CD4-positive, alpha-beta T cell treated with Interleukin-10 for 1 hour (primary cell): ENCODE results near the gene HIVEP1.
A peak's percentile ranks its signal among the peaks of the same experiment; 100 is the strongest.
"Not testable (repeated sequence)": the region's sequence is repeated elsewhere in the genome, so short reads cannot be mapped to it uniquely, and the experiment has no call there.

Experiments
- DNase-seq: peaks from one replicate; pipeline ENCODE4 v3.0.0-alpha.2; 2020

The HIVEP1 gene

DNA sequence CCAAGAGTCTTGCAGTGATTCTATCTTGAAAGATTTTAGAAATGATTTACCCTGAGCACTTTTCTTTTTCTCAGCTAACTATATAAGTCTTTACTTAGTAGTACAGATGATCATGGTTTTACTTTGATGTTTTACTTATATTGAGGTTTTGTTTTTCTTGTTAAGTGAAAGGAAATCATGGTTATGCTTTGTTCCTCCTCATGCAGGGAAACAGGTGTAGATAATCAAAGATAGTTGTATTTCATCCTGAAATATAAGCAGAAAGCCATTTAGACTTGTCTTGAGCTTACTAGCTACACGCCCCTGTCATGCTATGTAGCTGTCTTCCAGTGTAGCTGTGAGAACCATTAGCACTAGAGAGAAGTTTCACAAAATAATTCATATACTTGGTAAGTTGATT is 113.9 kb downstream of the HIVEP1 start:
- no peak for DNase-seq

DNA sequence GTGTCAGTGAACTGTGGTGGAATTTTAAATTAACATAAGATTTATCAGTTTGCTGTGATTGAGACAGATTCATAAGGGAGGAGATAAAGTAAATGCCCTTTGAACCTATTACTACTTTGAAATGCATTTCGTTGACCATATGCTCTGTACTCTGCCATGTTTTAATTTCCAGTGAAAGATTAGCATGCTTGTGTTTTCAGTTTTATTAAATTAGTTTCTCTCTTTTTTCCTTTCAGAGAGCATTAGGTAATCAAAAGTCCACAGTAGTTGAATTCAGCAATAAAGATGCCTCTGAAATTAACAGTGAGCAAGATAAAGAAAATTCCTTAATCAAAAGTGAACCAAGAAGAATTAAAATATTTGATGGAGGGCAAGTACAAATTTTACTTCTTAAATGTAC is 117.4 kb downstream of the HIVEP1 start:
- DNase-seq, result no peak

DNA sequence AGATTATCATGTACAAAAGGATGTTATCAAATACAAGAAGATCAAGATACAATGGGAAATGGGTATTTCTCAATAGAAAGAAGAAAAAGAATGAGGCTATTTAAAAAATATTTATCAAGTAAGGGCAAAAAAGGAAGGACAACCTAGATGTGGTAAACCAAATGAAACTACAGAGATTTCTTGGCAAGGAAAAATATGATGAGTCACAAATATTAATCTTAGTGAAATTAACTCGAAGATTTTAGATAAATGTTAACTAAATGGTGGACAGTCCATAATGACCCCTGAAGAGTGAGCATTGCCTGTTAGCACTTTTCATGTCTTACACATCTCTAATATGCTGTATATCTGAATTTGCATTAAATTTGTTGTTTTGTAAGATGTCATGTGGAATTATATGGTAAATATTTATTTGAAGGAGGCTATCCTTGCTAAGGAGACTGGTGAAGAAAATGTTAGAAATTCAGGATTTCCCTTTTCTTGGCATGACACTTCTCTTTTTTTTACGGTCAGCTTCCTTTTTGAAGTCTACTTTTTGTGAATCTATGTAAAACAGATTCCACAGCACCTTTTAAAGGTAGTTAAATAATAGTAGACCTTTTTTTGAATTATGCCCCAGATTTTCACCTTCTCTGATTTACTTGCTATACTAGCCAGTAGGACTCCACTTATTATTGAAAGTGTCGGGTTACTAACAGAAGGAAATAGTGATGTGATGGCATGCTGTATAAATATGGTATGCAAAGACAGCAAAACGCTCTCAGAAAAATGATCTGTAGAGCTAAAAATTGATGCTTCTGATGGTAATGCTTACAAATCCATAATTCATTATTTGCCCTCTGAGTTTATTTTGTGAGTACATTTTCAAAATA is 120.5 kb downstream of the HIVEP1 start:
- DNase-seq, result no peak

DNA sequence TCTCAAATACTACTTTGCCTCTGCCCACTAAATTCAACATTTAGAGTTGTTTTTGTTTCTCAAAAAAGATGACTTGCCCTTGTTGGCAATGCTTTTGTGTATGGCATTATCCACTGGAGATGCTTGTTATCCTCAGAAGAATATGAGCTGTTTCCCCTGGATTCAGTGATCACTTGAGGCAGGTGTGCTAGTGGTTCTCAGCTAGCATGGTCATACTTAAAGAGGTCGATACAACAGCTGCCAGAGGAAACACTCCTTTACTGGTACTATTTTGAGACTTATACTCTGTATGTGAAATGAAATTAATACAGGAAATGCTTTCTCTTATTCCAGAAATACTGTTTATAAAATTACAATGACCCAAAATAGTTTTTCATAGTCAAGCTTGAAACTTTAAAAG is 122.5 kb downstream of the HIVEP1 start:
- DNase-seq, result no peak

DNA sequence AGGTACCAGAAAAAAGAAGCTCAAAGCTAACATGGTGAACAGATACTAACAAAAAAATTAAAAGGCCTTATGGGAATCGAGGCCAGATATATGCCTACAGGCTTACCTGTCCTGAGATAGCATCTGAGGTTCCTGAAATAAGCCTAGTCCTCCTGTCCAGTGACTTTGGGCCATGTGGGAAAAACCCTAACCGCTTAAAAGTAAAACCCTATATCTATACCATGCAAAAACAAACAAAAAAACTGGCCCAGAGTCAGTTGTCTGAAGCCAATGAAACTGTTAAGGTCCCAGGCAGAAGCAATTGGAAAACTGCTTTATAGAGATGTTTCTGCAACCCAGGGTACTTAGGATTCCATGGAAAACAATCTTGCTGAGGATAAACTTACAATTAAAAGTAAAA is 122.9 kb downstream of the HIVEP1 start:
- DNase-seq, result no peak

DNA sequence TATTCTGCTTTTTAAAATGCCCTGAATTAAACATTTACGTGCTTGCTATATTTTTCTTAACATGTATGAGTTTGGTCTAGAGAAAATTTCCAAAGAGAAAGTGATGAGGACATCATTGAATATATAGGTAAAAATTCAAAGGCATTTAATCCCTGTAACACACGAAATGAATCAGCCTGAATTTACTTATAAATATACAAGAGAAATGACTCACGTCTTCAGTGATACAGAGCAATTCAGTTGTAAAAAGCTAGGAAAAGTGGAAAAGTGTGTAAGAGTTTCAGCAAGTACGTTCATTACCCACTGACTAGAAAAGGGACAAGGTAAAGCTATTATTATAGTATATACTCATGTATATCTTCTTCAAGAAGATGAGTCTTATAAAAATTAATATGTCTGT is 124.8 kb downstream of the HIVEP1 start:
- no peak for DNase-seq

DNA sequence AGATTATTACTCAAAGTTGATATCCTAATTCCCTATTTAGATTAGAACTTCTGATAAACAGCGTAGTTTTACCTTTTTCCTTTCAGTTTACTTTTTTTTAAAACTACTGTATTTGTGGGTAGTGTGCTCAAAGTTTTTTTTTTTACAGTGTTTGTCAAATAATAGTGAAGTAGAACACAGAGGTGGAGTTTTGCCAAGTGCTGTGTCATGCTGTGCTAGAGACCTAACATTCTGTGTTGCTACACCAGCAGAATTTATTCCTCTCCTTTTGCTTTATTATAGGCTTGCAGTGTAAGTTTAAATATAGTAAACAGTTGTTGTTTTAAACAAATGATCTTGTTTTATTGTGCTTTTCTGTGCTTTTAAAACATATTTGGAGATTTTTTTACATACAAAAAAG is 125.4 kb downstream of the HIVEP1 start:
- DNase-seq, result no peak

DNA sequence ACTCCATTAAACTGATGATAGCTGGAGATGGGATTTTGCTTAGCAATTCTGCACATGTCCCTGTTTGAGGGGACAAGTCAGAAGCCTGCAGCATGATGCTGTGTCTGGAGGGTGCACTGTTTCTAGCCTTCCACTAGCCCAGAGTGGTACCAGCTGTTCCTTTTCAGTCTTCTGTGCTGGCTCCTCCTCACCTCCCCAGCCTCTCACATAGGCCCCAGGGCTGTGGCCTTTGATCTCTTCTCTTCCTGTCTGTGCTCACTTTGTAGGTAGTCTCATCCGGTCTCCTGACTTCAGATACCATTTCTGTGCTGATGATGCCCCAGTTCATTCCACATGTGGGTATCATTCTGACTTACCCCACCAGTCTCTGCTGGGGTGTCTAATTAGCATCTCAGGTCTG is 126.3 kb downstream of the HIVEP1 start:
- DNase-seq, result peak; percentile 56

DNA sequence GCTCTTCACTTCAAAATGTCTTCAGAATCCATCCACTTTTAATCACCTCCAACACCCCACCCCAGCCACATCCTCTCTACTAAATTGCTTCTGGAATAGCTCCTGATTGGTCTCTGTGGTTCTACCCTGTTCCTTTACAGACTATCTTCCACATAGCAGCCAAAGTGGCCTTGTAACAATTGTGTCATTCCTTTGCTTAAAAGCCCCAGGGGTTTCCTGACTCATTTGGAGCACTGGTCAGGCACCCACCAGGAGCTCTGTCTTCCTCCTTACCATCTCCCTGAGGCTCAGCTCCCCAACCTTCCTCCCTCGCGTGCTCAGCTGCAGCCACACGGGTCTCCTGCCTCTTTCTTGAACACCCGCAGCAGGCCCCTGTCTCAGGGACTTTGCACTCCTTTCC is 126.8 kb downstream of the HIVEP1 start:
- no peak for DNase-seq

DNA sequence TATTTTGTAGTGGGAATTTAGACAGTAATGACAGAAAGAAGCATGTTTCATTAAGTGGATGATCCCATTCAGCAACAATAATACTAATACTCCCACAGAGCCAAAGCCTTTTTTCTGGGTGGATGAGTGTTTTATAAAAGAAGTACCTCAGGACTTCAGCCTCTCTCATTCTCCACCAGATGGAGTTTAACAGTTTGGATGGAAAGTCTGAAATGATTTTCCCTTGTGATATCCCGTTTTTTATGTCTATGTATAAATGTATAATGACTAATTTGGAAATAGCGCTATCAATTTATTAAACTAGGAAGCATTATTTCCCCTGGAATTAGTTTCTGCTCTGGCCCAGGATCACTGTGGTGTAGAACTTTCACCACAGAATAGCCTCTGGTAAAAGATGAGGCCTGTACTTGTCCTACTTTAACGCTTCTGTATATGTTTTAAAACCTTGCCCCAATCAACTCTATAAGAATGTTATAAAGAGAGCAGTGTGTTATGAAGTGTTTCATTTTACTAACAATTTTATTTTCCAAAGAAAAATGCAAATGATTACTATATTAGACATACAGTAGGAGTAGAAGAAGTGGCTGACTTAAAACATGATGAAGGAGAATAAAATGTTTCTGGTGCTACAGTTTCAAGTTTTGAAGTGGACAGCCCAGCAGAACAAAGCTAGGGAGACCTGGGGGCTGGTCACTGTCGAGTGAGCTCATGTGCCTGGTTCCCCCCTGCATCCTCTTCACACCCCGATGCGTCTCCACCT is 135.6 kb downstream of the HIVEP1 start:
- DNase-seq, result no peak

DNA sequence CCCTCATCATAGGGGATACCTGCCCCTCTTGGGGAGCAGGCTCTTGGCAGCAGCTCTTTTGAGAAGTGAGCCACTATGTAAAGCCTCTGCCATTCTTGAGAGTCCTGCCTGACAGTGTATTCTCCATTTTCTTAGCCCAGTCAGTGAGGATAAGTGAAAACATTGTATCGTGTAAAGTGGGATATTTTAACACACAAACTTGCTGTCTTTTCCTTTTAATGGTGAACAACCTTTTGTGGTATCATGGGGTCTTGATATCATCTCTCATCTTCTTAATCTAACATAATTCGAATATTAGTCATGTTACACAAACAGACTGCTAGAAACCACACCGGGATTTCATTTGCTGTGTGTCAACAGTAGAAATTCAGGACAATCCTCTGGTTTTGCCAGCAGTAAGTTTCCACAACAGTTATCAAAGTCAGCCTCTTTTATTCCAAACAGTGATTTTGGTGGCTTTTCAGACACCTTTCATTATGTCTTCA is 136.2 kb downstream of the HIVEP1 start:
- no peak for DNase-seq

DNA sequence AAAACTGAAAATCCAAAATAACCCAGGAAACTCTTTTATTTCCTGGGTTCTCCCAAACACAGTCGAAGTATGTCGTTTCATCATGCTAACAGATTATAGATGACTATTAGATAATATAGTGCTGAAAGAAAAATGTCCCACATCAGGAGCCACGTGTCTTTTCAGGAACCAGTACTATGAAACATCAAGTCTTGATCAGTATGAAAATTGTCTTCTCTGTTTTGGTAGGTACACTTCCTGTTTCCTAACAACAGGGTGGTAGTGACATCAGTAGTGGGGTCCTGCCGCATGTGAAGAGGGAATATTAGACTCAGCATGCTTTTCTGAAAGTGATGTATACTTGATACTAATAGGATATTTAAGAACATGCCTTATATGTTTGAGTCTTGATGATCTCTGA is 136.7 kb downstream of the HIVEP1 start:
- no peak for DNase-seq

DNA sequence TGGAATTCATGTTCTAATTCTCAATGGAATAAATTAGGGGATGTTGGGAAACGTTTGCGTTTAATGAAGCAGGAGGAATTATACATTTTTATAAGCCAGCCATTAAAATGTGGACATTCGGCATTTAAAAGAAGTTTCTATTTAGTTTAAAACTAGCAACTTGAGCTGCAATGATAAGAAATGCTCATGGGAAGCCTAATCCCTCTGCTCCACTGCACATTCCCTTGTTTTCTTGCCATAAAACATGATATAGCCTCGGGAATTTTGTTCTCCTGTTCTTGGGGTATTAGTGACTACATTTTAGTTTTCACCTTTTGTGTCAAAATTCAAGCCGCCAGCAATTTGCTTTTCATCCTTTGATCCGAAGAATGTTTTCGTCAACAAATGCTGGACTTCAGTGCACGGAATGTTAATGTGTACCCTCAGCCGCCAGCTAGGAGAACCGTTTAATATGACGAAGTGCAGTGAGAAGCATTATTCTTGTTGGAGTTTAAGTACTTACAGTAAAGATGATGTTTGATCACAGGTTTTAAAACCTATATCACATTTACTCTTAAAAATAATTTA is 137.9 kb downstream of the HIVEP1 start:
- DNase-seq, result no peak

DNA sequence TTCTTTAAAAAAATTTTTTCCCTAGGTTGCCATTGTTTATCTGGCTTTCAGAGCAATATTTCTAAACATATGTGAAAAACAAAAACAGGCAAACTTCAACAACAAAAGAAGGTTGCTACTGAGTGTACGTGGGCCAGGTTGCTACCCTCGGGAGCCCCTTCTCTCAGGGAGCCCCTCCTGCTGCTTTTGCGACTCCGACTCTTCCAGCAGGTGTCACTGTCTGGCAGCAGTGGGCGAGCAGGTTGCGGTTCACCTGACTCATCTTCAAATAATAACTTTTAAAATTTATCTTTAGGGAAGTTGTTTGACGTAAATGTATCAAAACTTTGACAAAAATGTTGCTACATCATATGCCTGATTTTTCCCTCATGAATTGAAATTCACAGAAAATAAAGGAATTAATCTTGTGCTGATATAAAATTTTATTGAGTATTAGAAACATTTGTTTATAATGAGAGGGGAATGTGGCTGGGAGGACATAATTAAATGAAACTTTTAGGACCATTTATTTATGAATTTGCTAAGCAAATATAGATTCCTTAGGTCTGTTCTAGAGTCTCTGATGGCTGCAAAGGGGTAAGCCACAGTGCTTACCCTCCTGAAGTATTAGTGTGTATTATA is 138.8 kb downstream of the HIVEP1 start:
- DNase-seq, result peak; percentile 49

DNA sequence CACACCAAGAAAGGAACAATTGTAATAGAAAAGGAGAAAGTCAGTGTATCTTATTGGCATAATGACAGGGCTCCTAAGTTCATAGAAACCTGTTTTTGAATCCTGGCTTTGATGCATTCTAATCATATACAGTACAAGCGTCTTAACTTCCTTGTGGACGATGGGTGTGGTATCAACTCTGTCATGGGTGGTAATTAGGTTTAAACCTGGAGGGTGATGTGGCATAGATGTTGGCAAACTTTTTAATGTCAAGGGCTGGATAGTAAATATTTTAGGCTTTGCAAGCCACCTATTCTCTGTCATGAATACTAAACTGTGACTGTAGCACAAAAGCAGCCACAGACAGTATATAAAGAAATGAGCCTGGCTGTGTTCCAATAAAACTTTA is 139.3 kb downstream of the HIVEP1 start:
- no peak for DNase-seq

DNA sequence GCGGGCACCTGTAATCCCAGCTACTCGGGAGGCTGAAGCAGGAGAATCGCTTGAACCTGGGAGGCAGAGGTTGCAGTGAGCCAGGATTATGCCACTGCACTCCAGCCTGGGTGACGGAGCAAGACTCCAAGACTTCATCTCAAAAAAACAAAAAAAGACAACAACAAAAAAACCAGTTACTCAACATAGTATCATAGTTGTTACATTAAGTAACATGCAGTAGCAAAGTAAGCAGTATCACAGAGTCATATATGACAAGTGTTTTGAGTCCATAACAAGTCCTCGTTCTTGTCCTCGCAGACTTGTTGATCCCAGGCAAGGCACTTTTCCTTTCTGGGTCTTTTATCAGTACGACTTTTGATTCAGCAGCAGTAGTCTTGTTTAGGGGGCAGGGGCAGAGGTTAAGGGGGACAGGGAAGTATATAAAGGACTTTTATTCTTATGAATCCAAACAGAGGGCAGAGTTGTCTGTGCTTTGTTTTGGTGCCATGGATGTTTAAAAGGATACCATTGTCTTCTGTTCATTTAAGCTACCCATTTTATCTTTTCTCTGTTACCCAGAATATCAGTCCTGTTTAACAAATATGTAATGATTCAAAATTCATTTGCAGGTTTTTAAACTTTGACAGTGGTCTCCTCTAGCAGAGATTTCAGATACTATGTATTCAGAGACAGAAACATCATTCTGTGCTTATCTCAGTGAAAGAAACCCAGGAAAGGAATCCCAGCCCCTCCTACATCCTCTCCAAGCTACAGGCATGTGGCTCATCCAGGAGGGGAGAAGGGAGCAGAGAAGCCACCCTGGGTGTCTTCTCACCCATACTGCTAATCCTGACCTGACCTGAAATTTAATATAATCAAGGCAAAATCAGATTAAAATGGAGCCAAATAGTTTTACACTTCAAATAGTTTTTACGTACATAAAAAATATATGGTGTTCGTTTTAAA is 140.2 kb downstream of the HIVEP1 start:
- DNase-seq, result no peak

DNA sequence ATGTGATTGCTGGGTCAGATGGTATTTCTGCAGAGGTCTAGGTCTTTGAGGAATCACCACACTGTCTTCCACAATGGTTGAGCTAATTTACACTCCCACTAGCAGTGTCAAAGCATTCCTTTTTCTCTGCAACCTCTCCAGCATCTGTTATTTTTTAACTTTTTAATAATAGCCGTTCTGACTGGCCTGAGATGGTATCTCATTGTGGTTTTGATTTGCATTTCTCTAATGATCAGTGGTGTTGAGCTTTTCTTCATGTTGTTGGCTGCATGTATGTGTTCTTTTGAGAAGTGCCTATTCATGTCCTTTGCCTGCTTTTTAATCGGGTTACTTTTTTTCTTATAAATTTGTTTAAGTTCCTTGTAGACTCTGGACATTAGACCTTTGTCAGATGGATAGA is 143.7 kb downstream of the HIVEP1 start:
- DNase-seq, result not testable (repeated sequence)

DNA sequence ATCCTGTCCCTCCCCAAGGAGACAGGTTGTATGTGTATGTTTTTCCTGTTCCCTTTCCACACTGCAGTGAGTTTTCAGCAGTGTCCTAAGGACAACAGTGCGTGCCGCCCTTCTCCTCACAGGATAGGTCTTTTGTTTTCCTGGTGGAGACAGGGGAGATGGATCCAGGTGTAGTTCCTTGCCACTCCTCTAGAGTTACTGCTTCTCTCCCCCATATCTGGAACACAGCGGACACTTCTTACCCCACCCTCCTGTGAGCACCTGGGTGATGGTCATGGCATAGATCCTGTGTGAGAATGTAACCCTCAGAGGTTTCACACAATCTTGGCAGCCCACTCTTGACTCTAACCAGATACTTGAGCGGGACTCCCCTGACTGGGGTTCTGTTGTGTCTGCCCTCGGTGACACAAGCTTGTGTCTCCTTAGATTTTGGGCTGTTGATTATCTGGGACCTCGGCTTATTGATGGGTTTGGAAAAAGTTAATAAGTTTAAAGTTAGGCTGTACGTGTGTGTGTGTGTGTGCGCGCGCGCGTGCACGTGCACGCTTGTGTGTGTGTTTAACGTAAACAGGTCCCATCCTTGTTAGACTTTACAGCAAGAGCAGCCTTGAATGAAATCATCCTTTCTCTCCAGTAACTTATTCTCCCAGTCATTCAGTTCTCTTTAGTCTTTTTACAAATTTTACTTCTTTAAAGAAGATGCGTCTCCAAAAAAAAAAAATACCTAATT is 146.7 kb downstream of the HIVEP1 start:
- no peak for DNase-seq

DNA sequence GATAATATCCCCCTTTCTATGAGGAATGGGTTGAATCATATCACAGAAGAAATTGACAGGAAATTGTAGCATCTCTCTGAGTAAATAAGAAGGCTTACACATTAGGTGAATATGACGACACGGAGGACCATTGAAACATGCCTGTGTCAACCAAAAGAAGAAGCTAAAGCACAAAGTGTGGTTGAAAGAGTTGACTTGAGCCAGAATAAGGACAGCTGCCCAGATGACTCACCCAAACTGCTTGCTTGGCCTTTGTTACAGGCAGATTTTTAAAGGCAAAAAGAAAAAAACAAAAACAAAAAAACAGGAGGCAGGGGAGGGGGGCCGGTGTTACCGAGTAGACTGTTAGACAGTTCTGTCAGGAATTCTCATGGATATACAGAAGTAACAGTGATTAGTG is 148.2 kb downstream of the HIVEP1 start:
- no peak for DNase-seq

DNA sequence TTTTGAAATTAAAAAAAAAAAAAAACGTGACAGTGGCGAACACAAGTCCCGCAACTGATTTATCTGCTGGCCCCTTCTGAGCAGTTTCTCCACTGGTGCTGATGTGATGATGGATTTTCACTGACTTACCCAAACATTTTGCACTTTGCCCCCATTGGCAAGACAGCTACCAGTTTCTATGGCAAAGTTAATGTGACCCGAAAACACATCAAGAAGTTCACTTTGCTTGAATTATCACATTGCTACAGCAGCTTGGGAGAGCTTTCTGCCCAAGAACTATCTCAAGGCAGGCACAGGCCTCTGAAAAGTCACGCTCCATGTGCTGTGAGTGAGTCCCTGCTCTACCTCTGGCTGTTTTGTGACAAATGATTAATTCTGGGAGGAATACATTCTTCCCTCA is 150.1 kb downstream of the HIVEP1 start:
- no peak for DNase-seq

DNA sequence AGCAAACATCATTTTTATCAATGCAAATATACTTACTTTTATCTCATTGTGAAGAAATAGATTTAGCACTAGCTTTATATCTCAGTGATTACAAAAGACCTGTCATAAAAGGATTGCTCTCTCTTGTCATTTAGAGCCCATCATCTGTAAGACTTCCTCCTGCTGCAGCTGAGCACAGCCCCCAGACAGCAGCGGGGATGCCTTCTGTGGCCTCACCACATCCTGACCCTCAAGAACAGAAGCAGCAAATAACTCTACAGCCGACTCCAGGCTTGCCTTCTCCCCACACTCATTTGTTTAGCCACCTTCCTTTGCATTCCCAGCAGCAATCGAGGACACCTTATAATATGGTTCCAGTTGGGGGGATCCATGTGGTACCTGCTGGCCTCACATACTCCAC is 151.0 kb downstream of the HIVEP1 start:
- DNase-seq, result peak; percentile 42
